ENCODE measurements around the gene KIF2B.

Gene KIF2B

DNA sequence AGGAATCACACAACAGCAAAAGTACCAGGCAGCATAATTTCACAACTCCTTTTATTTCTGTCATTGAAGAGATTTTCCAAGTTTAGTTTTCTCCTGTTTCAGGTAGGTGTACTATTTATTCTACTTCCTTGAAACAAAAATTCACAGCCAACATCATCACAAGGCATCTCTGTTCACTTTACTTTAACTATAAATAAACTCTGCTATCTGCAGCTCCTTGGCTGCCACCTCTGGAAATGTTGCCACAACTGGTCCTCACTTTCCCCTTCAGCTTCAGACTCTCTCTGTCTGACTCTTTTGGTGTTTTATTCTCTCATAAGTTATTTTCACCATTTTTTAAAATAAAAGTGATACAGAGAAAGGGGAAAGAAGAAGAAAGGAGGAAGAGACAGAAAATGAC, 27.9 kb upstream of the KIF2B start:
- ATAC-seq, result no peak
- TF ChIP-seq, protein P1, sequence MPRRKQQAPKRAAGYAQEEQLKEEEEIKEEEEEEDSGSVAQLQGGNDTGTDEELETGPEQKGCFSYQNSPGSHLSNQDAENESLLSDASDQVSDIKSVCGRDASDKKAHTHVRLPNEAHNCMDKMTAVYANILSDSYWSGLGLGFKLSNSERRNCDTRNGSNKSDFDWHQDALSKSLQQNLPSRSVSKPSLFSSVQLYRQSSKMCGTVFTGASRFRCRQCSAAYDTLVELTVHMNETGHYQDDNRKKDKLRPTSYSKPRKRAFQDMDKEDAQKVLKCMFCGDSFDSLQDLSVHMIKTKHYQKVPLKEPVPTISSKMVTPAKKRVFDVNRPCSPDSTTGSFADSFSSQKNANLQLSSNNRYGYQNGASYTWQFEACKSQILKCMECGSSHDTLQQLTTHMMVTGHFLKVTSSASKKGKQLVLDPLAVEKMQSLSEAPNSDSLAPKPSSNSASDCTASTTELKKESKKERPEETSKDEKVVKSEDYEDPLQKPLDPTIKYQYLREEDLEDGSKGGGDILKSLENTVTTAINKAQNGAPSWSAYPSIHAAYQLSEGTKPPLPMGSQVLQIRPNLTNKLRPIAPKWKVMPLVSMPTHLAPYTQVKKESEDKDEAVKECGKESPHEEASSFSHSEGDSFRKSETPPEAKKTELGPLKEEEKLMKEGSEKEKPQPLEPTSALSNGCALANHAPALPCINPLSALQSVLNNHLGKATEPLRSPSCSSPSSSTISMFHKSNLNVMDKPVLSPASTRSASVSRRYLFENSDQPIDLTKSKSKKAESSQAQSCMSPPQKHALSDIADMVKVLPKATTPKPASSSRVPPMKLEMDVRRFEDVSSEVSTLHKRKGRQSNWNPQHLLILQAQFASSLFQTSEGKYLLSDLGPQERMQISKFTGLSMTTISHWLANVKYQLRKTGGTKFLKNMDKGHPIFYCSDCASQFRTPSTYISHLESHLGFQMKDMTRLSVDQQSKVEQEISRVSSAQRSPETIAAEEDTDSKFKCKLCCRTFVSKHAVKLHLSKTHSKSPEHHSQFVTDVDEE (CRISPR knock-in tag; IDR thresholded peaks at IDR 0.05), result no peak
- TF ChIP-seq ZC3H10 (CRISPR knock-in tag; IDR thresholded peaks at IDR 0.05) (no peak), ZFP30 (CRISPR knock-in tag; IDR thresholded peaks at IDR 0.05) (no peak), OSR1 (CRISPR knock-in tag; IDR thresholded peaks at IDR 0.05) (no peak)

DNA sequence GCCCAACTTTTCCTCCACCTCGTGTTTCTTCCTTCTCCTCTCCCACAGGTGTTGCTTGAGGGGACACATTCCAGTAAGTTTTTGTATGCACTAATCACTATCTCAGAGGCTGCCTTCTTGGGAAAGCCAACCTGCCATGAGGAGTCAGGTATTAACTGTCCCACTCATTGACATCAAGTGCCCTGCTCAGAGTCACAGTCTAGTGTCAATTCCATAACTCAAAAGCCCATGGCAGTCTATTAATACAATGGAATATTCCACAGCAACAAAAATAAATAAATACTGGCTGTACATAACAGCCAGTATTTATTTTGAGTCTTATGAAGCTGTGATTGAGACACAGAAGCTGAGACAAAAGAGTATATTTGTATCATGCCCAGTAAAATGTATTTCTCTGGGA, 26.1 kb upstream of the KIF2B start:
- no peak for ATAC-seq
- TF ChIP-seq ZFP3 (CRISPR knock-in tag; IDR thresholded peaks at IDR 0.05) (no peak), ARNTL (CRISPR knock-in tag; IDR thresholded peaks at IDR 0.05; ENCODE audit: borderline replicate concordance, low read depth) (no peak), OSR1 (CRISPR knock-in tag; IDR thresholded peaks at IDR 0.05) (no peak), ZNF8 (CRISPR knock-in tag; IDR thresholded peaks at IDR 0.05) (no peak), ESRRG (CRISPR knock-in tag; IDR thresholded peaks at IDR 0.05) (no peak), SNAI2 (CRISPR knock-in tag; IDR thresholded peaks at IDR 0.05) (no peak), POU6F1 (CRISPR knock-in tag; IDR thresholded peaks at IDR 0.05; ENCODE audit: borderline replicate concordance, low read depth) (no peak), ZFP30 (CRISPR knock-in tag; IDR thresholded peaks at IDR 0.05) (no peak), PPARA (CRISPR knock-in tag; IDR thresholded peaks at IDR 0.05; ENCODE audit: borderline replicate concordance) (no peak), BACH2 (CRISPR knock-in tag; IDR thresholded peaks at IDR 0.05; ENCODE audit: borderline replicate concordance) (no peak), CREB5 (CRISPR knock-in tag; IDR thresholded peaks at IDR 0.05; ENCODE audit: low read depth) (no peak), CSRNP3 (CRISPR knock-in tag; IDR thresholded peaks at IDR 0.05) (no peak), RARB (CRISPR knock-in tag; IDR thresholded peaks at IDR 0.05) (no peak)
- TF ChIP-seq, protein P1 (CRISPR knock-in tag; IDR thresholded peaks at IDR 0.05), result no peak

DNA sequence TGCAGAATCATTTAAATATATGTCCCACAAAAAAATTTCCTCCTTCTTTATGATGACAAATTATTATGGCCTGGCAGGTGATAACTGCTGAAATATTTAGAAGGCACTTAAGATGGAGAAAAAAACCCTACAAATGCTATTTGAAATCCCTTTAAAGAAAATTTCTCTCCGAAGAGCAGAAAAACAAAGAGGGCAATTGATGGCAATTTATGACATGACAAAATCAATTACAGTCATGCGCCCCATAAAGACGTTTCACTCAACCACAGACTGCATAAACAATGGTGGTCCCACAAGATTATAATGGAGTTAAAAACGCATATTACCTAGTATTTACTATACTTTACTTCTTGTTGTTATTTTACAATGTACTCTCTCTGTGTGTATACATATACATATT, 25.2 kb upstream of the KIF2B start:
- ATAC-seq, result no peak
- TF ChIP-seq GLIS3 (CRISPR knock-in tag; IDR thresholded peaks at IDR 0.05) (no peak), BACH2 (CRISPR knock-in tag; IDR thresholded peaks at IDR 0.05; ENCODE audit: borderline replicate concordance) (no peak), ARNTL (CRISPR knock-in tag; IDR thresholded peaks at IDR 0.05; ENCODE audit: borderline replicate concordance, low read depth) (no peak), ZFP3 (CRISPR knock-in tag; IDR thresholded peaks at IDR 0.05) (no peak), CSDC2 (CRISPR knock-in tag; IDR thresholded peaks at IDR 0.05) (no peak), POU6F1 (CRISPR knock-in tag; IDR thresholded peaks at IDR 0.05; ENCODE audit: borderline replicate concordance, low read depth) (no peak), ISL1 (CRISPR knock-in tag; IDR thresholded peaks at IDR 0.05) (no peak), ZNF565 (CRISPR knock-in tag; conservative IDR thresholded peaks at IDR 0.05; ENCODE audit: low read depth) (no peak), CREB5 (CRISPR knock-in tag; IDR thresholded peaks at IDR 0.05; ENCODE audit: low read depth) (no peak), CSRNP3 (CRISPR knock-in tag; IDR thresholded peaks at IDR 0.05) (no peak)
- TF ChIP-seq, protein P1 (CRISPR knock-in tag; IDR thresholded peaks at IDR 0.05), result no peak
